SK-N-SH treated with all-trans-retinoic acid at 6 μM for 48 hours (cell line): ENCODE measurements around the gene RNF26.

Source experiments
- ATAC-seq: fragments of 200-7000 bp; cut with Tn5 transposase; 3 replicates; pipeline ENCODE4 v1.9.1; 2020; ENCODE audit warnings: mild to moderate bottlenecking, moderate library complexity
- ARNTL ChIP-seq: fragments of 450-650 bp; formaldehyde crosslinking; IDR thresholded peaks from 2 replicates; pipeline ENCODE4 v1.5.0; 2020; ENCODE audit warnings: low read depth, mild to moderate bottlenecking, moderate library complexity, borderline replicate concordance
- BACH2 ChIP-seq: fragments of 250-450 bp; sonication (Bioruptor Pico); IDR thresholded peaks from 2 replicates; pipeline ENCODE4 v1.9.0; 2021; ENCODE audit warnings: mild to moderate bottlenecking, borderline replicate concordance
- CREB5 ChIP-seq: fragments of 250-450 bp; sonication (Bioruptor Pico); IDR thresholded peaks from 2 replicates; pipeline ENCODE4 v1.5.1; 2020; ENCODE audit warnings: low read depth, mild to moderate bottlenecking, moderate library complexity
- CSDC2 ChIP-seq: fragments of 250-450 bp; sonication (Bioruptor Pico); IDR thresholded peaks from 2 replicates; pipeline ENCODE4 v1.5.0; 2020; ENCODE audit warnings: mild to moderate bottlenecking, moderate library complexity
- CSRNP3 ChIP-seq: fragments of 250-450 bp; sonication (Bioruptor Pico); IDR thresholded peaks from 2 replicates; pipeline ENCODE4 v1.5.1; 2021; ENCODE audit warnings: mild to moderate bottlenecking, moderate library complexity
- ESRRG ChIP-seq: fragments of 250-450 bp; sonication (Bioruptor Pico); IDR thresholded peaks from 2 replicates; pipeline ENCODE4 v1.6.1; 2021; ENCODE audit warnings: mild to moderate bottlenecking
- GLIS3 ChIP-seq: fragments of 250-450 bp; sonication (Bioruptor Pico); IDR thresholded peaks from 2 replicates; pipeline ENCODE4 v1.5.0; 2020; ENCODE audit warnings: mild to moderate bottlenecking, moderate library complexity
- ISL1 ChIP-seq: fragments of 250-450 bp; sonication (Bioruptor Pico); IDR thresholded peaks from 2 replicates; pipeline ENCODE4 v2.1.2; 2022; ENCODE audit warnings: mild to moderate bottlenecking, moderate library complexity
- OSR1 ChIP-seq: fragments of 250-450 bp; sonication (Bioruptor Pico); IDR thresholded peaks from 2 replicates; pipeline ENCODE4 v1.8.0; 2022; ENCODE audit warnings: moderate library complexity, mild to moderate bottlenecking, inconsistent platforms
- PATZ1 ChIP-seq: fragments of 250-450 bp; sonication (Bioruptor Pico); IDR thresholded peaks from 2 replicates; pipeline ENCODE4 v1.8.0; 2020; ENCODE audit warnings: mild to moderate bottlenecking, moderate library complexity, borderline replicate concordance
- POU6F1 ChIP-seq: fragments of 250-450 bp; sonication (Bioruptor Pico); IDR thresholded peaks from 2 replicates; pipeline ENCODE4 v1.8.0; 2021; ENCODE audit warnings: low read depth, mild to moderate bottlenecking, moderate library complexity, borderline replicate concordance
- PPARA ChIP-seq: fragments of 250-450 bp; sonication (Bioruptor Pico); IDR thresholded peaks from 2 replicates; pipeline ENCODE4 v1.5.0; 2020; ENCODE audit warnings: mild to moderate bottlenecking, borderline replicate concordance
- RARB ChIP-seq: fragments of 250-450 bp; sonication (Bioruptor Pico); IDR thresholded peaks from 2 replicates; pipeline ENCODE4 v1.8.0; 2021; ENCODE audit warnings: mild to moderate bottlenecking, moderate library complexity
- SNAI2 ChIP-seq: fragments of 250-450 bp; sonication (Bioruptor Pico); IDR thresholded peaks from 2 replicates; pipeline ENCODE4 v1.5.0; 2020; ENCODE audit warnings: mild to moderate bottlenecking, moderate library complexity
- TCF4 ChIP-seq: fragments of 250-450 bp; sonication (Bioruptor Pico); IDR thresholded peaks from 2 replicates; pipeline ENCODE4 v1.8.0; 2021; ENCODE audit warnings: mild to moderate bottlenecking, moderate library complexity, borderline replicate concordance
- TOX ChIP-seq: fragments of 250-450 bp; sonication (Bioruptor Pico); IDR thresholded peaks from 2 replicates; pipeline ENCODE4 v1.8.0; 2021; ENCODE audit warnings: mild to moderate bottlenecking, moderate library complexity, borderline replicate concordance
- TSHZ2 ChIP-seq: fragments of 250-450 bp; sonication (Bioruptor Pico); IDR thresholded peaks from 2 replicates; pipeline ENCODE4 v1.5.0; 2020; ENCODE audit warnings: mild to moderate bottlenecking, moderate library complexity
- ZC3H10 ChIP-seq: fragments of 250-450 bp; sonication (Bioruptor Pico); IDR thresholded peaks from 2 replicates; pipeline ENCODE4 v1.5.1; 2021; ENCODE audit warnings: mild to moderate bottlenecking, moderate library complexity
- ZFP3 ChIP-seq: fragments of 250-450 bp; sonication (Bioruptor Pico); IDR thresholded peaks from 2 replicates; pipeline ENCODE4 v1.5.0; 2020; ENCODE audit warnings: mild to moderate bottlenecking, moderate library complexity
- ZFP30 ChIP-seq: fragments of 450-650 bp; formaldehyde crosslinking; IDR thresholded peaks from 2 replicates; pipeline ENCODE4 v1.5.0; 2022; ENCODE audit warnings: mild to moderate bottlenecking, moderate library complexity
- ZNF565 ChIP-seq: fragments of 450-650 bp; formaldehyde crosslinking; conservative IDR thresholded peaks from 2 replicates; pipeline ENCODE4 v1.5.0; 2020; ENCODE audit warnings: low read depth, mild to moderate bottlenecking, moderate library complexity
- ZNF70 ChIP-seq: fragments of 450-650 bp; formaldehyde crosslinking; IDR thresholded peaks from 2 replicates; pipeline ENCODE4 v1.5.0; 2020; ENCODE audit warnings: mild to moderate bottlenecking, moderate library complexity
- ZNF8 ChIP-seq: fragments of 450-650 bp; formaldehyde crosslinking; IDR thresholded peaks from 2 replicates; pipeline ENCODE4 v1.5.0; 2020; ENCODE audit warnings: mild to moderate bottlenecking, moderate library complexity

RNF26 gene

GRCh38 chr11:119338318-119338890 lies 4.1 kb downstream of the RNF26 start:
- ATAC-seq, result peak; percentile 68
- TF ChIP-seq ISL1 (no peak), ARNTL (CRISPR knock-in tag) (no peak), ZFP30 (CRISPR knock-in tag) (no peak), ZNF70 (CRISPR knock-in tag) (no peak), CREB5 (CRISPR knock-in tag) (no peak), TSHZ2 (CRISPR knock-in tag) (no peak), BACH2 (CRISPR knock-in tag) (no peak), PPARA (CRISPR knock-in tag) (no peak), ZNF8 (CRISPR knock-in tag) (no peak), SNAI2 (CRISPR knock-in tag) (no peak), TCF4 (no peak), ZC3H10 (CRISPR knock-in tag) (no peak), ESRRG (no peak), TOX (no peak), PATZ1 (no peak), ZNF565 (CRISPR knock-in tag) (no peak), CSRNP3 (CRISPR knock-in tag) (no peak), ZFP3 (CRISPR knock-in tag) (no peak)
- TF ChIP-seq, all 23 proteins: peak for 0

- no peak for ATAC-seq
- no peak for TF ChIP-seq ZFP30 (CRISPR knock-in tag)
- TF ChIP-seq ZC3H10 (CRISPR knock-in tag), result no peak
- TF ChIP-seq TSHZ2 (CRISPR knock-in tag), result no peak
- no peak for TF ChIP-seq POU6F1 (CRISPR knock-in tag)
- no peak for TF ChIP-seq OSR1 (CRISPR knock-in tag)
- no peak for TF ChIP-seq TCF4
- no peak for TF ChIP-seq RARB (CRISPR knock-in tag)
- TF ChIP-seq ZNF70 (CRISPR knock-in tag), result no peak
- no peak for TF ChIP-seq TOX
- no peak for TF ChIP-seq ARNTL (CRISPR knock-in tag)
- no peak for TF ChIP-seq CSDC2 (CRISPR knock-in tag)
- no peak for TF ChIP-seq ISL1
- no peak for TF ChIP-seq BACH2 (CRISPR knock-in tag)
- TF ChIP-seq CSRNP3 (CRISPR knock-in tag), result no peak
- TF ChIP-seq PPARA (CRISPR knock-in tag), result no peak
- no peak for TF ChIP-seq PATZ1
- TF ChIP-seq GLIS3 (CRISPR knock-in tag), result no peak
Measured at GRCh38 chr11:119338965-119339588, 4.8 kb downstream of the RNF26 start.
